ENCODE measurements around the gene MST1.

MST1 gene

DNA sequence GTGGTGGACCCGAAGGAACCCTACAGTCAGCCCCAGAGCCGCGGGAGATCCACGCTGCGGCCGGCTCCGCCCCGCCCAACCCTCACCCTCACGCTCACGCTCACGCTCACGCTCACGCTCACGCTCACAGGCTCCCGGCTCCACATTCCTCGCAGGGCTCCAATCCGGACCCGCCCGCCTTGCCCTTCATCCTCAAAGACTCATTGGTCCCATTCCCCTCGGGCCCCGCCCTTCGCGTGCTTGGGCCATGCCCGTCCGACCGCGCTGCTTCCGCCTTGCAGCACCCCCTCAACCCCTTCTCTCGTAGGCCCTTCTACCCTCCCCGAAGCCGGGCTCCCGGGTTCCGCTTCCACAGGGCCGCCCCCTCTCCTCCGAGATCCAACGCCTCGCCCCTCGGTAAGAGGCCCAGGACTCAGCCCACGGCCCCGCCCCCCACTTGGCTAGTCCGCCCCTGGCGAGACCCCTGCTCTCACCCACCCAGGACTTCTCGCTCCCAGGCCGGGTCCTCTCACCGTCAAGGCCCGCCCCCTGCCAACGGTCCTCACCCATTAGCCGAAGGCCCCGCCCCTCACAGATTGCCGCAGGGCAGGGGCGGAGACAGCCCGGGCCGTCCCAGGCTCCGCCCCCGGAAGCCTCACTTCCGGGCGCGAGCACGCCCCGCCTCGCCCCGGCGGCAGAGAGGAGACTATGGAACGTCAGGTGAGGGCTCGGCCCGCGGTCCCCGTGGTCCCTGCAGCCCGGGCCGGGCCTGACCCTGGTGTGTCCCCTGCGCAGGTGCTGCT lies 15.4 kb downstream of the MST1 start, which contains the start of gene APEH:
APEH (plus strand) TSS at position 637 of the 782 bp plus-strand sequence; CDS start at position 688, 51 bp downstream.
- no peak for DNase-seq

DNA sequence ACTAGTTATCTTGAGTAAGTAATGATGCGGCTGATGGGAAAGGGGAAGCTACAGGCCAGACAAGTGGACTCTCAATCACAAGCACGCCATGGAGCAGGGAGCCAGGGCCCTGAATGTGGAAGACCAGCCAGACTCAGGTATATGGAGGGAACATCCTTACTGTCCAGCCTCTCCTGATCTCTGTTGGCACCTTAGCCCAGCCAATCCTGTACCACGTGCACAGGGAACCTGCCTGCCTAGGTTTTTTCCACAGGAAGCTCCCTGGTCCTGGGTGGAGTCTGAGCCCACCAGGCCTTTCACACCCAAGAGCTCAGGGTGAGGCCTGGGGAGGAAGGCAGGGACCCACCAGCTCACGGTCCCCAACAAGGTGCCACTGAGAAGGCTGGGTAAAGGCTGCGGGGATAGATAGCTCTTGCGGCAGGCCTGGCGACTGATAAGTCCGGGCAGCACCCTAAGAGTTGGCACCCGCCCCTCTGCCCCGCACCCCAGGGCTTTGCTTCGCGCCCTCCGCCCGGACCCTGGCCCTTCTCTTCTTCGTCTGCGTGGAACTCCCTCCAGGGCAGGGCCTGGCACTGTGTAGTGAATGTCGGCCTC lies 16.1 kb downstream of the MST1 start:
- no peak for DNase-seq

DNA sequence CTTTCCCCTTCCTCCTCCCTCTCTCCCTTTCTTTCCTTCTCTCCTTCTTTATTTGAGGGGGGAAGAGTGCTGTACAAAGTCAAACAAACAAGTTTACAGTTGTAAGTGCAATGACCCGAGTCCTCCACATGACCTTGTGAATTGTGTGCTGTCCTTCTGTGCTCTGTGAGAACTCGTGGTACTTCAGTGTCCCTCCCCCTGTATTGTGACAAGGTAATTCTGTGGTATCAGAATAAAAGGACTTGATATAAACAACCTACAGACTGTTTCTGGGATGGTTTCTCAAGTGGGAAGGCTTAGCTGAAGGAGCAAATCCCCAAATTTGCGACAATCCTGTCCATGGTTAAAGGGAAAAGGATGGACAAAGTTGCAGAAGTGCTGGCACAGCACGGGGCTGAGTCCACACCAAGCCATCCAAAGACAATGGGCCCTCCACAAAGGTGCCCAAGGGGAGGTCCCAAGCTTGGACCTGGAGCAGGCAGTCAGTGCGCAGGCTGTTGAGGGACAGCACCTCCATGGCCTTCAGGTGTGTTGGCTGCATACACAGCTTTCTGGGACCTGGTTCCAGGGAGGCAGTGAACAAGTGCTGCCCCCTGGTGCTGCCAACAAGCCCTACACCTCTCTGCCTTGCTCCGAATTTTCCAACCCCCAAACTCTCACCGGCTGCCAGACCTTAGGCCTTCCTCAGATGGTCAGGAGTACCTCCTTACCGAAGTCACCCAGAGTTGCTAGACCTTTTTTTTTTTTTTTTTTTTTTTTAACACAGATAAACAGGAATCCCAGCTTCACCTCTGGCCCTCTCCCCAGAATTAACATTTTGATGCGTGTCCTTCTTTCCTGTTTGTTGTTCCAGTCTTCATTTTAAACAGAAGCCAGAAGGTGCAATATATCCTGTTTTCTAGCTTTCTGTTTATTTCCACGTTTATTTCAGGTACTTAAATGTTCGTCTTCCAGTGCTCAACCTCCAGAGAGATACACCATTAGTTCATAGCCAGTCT lies 17.7 kb downstream of the MST1 start:
- no peak for DNase-seq

DNA sequence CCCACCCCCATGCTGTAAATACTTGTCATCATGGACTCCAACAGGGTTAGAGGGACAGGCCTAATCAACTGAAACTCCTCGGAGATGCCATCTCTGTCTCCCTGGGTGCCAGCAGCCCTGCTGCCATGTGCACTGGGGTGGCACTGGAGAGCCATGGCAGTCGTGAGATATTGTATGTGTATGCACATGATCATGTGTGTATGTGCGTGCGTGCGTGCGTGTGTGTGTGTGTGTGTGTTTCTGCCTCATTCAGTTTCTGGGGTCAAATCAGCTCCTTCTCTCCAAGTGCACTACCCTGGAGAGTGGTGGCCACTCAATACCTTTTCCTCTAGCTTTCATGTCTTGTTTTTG lies 18.4 kb downstream of the MST1 start:
- no peak for DNase-seq

DNA sequence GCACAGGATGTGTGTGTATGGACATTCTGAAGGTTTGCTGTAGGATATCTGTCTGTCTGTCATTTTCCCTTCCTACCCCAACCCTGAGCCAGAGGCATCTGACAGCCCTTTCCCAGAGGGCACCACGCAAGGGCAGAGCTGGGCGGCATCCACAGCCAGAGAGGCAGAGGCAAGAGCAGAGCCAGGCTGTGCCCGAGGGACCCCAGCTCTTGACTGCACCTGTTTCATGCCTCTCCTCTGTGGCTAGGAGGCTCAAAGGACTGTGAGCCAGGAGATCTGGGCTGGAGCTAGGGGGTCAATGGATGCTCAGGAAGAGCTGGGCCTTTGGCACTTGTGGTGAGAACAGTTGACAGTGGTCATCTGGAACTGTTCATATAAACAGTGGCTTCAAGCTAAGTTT lies 19.9 kb downstream of the MST1 start:
- no peak for DNase-seq

DNA sequence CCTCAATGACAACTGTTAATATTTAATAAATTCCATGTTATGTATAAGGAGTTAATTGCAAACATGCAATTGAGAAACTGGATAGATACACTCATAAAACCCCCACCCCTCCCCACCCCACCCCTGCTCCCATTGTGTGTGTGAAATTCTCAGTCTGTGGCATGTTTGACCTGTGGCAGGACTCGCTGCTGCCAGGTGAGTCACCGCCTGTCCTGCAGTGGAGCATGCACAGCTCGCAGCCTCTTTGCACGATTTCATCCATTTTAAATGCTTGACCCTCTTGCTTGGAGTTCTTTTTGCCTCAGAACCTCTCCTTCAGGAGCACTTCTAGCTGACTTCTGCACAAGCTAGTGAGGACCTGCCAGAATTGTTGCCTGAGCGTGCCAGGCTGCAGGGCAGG lies 20.4 kb downstream of the MST1 start:
- DNase-seq = no peak

DNA sequence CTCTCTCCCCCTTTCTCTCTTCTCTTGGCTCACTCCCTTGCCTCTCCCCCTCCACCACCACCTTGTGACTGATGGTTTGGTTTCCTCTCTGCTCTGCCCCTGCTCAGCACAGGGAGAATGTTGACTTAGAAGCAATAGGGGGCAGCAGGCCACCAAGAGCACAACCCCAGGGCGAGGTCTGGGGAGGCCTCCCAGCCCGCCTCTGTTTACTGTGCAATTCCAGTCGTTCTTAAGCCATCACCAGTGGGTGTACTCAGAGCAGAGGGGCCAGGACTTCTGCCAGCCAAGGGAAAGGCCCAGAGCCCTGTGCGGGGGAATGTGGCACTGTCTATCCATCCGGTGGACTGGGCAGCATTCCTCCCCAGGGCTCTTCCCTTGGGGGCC lies 20.9 kb downstream of the MST1 start:
- no peak for DNase-seq

DNA sequence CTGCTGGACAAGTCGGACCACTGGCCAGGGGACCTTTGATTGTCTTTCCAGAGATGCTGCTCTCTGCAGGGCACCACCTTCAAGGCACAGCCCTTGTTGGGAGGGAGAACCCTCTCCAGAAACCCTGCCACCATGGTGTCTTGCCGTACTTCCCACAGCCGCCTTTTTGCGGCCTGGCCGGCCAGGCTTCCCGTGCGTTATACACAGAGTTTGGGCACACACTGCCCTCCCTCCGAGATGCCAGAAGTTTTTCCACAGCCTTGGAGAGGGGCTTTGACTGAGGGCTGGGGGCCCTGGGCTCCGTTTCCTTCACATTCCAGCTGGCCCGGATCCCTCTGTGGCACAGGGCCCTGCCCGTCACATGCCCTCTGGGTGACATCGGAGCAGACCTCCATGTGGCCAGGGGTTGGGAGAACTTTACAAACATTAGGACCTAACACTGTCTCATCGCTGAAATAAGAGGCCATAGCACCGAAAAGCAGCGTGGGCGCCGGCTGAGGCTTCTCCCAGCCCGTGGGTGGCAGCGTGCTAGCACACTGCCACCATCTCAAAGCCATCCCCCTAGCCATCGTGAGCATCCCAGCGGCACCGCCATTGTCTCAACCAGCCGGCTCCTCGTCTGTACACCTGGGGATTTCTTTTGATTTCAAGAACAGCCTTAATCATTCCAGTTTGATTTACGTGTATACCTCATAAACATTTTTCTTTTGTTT lies 21.4 kb downstream of the MST1 start:
- no peak for DNase-seq

DNA sequence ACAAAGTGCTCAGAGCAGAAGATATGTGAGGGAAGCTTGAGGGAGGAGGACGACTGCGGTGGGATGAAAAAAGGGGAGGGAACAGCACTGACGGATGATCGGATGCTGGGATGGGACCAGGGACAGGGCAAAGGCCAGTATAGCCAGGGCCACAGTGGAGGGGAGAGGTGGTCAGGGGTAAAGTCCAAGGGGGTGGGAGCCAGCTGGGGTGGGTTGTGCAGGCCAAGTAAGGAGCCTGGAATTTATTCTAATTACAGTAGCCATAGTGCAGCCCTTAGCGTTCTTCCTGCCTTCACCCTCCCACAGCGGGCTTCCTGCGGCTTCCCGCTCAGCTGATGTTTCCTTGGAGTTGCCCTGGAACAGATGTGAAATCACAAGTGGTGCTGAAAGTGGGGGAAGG lies 22.7 kb downstream of the MST1 start:
- no peak for DNase-seq

DNA sequence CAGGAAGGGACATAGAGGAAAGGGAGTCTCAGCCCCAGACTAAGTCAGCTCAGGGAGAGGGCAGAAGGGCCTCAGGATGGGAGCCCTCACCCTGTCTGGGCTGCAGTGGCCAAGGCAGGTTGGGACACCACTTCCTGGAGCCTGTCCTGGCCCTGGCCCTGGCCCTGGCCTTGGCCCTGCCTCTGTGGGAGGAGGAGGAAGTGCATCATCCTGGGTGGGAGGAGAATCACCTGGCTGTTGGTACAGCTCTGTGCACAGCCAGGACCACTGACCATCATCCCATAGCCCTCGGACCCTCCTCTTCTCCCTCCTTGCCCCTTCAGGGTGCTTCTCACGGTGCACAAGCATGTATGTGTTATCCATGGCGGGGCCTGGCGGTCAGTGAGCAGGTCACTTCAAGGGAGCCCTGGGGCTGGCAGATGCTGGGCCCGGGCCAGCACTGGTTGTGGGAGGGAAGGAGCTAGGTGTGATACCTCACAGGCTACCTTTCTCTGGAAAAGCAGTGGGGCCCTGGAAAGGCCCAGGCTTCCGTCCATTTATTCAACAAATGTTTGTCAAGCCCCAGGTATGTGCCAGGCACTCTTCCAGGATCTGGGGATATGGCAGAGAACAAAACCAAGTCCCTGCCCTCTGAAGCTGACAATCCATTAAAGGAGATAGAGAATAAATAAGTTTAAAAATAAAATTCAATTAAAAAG lies 23.3 kb downstream of the MST1 start:
- DNase-seq = no peak

DNA sequence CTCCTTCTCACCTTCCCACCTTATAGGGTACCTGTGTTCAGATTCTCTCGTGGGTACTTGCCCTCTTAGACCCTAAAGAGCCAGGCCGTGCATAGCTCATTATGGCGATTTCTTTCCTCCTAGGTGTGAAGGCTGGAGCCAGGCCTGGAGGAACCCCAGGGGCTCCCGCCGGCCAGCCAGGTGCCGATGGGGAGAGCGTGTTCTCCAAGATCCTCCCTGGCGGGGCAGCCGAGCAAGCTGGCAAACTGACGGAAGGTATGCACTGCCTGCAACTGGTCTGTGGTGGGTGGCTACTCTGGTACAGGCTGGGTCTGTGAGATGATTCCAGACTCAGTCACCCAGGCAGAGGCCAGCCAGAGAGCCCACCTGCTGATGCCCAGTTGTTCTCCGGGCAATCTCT lies 25.0 kb downstream of the MST1 start:
- no peak for DNase-seq

DNA sequence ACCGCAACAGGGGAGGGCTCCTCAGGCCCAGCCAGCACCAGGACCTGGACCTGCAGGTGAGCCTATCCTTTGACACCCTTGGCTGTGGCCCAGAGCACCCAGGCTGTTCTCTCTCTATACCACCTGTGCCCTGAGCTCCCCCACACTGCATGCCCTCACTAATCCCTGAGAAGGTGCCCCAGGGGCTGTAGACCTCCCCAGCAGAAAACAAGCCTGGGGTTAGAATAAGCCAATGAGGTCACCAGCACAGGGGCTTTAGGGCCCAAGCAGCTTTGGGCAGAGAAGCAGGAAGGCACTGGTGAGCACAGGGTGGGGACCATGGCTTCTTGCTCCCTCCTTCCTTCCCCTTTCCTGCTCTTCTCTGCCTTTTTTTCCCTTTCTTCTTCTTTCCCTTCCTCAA lies 25.4 kb downstream of the MST1 start:
- no peak for DNase-seq

DNA sequence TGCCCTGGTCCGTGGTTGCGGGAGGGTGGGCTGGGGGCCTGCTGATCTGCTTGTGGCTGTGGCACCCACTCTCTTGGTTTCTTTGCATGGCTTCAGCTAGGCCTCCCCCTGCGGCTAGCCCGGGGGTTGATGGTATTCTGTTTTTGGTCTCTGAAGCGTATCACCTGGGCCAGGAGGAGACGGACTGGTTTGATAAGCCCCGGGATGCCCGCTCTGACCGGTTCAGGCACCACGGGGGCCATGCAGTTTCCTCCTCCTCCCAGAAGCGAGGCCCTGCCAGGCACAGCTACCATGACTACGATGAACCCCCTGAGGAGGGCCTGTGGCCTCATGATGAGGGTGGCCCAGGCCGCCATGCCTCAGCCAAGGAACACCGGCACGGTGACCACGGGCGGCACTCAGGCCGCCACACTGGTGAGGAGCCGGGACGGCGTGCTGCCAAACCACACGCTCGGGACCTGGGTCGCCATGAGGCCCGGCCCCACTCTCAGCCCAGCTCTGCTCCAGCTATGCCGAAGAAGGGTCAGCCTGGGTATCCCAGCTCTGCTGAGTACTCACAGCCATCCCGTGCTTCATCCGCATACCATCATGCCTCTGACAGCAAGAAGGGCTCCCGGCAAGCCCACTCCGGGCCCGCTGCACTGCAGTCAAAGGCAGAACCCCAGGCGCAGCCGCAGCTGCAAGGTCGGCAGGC lies 26.4 kb downstream of the MST1 start:
- no peak for DNase-seq

DNA sequence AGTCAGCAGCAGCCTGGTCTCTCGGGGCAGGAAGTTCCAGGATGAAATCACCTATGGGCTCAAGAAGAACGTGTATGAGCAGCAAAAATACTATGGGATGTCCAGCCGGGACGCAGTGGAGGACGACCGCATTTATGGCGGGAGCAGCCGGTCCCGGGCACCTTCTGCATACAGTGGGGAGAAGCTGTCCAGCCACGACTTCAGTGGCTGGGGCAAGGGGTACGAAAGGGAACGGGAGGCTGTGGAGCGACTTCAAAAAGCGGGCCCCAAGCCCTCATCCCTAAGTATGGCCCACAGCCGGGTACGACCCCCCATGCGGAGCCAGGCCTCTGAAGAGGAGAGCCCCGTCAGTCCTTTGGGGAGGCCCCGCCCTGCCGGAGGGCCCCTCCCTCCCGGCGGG lies 27.3 kb downstream of the MST1 start:
- DNase-seq = no peak

DNA sequence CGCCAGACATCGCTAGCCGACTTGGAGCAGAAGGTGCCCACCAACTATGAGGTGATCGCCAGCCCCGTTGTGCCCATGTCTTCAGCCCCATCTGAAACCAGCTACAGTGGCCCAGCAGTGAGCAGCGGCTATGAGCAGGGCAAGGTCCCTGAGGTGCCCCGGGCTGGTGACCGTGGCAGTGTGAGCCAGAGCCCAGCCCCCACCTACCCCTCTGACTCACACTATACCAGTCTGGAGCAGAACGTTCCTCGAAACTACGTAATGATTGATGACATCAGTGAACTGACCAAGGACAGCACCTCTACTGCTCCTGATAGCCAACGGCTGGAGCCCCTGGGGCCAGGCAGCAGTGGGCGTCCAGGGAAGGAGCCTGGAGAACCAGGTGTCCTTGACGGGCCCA lies 28.0 kb downstream of the MST1 start:
- DNase-seq = no peak

DNA sequence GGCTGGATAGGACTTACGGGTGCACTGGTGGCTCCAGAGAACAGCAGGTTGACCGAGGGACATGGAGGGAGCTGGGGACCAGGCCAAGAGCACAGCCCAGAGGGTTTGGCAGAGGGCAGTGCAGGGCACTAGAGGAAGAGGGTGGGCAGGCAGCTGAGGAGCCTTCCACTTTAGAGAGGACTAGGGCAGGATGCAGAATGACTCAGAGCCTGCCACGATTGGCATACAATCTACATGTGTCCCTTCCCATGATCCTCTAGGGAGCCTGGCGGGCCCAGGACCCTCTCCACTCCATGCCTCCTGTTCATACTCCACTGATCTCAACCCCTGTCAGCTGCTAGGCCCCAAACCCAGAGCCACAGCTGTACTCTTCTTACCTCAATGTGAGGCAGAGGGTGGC lies 29.5 kb downstream of the MST1 start:
- DNase-seq = no peak

DNA sequence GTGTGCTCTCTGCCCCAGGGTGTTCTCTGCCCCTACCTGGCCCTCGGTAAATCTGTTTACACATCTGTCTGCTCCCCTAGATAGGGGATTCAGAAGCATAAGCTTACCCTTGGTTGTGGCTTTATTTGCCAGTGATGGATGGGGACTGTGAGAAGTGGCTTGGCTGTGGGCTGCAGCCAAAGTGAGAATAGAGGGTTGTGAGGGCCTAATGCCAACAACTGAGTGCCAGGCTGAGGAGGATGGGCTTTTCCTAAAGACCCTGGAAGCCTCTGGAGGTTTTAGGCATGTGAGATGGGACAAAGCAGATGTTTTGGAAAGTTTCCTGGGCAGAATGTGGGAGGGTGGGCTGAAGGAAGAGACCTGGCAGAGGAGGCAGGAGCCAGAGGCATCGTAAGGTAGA lies 30.6 kb downstream of the MST1 start:
- no peak for DNase-seq

DNA sequence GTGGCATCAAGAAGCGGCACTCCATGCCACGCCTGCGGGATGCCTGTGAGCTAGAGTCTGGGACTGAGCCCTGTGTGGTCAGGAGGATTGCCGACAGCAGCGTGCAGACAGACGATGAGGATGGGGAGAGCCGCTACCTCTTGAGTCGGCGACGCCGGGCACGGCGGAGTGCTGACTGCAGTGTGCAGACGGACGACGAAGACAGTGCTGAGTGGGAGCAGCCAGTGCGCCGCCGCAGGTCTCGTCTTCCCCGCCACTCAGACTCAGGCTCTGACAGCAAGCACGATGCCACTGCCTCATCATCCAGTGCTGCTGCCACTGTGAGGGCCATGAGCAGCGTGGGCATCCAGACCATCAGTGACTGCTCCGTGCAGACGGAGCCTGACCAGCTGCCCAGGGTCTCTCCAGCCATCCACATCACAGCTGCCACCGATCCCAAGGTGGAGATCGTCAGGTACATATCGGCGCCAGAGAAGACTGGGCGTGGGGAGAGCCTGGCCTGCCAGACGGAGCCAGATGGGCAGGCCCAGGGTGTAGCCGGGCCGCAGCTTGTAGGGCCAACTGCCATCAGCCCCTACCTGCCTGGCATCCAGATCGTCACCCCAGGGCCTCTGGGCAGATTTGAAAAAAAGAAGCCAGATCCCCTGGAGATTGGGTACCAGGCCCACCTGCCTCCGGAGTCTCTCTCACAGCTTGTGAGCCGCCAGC lies 31.9 kb downstream of the MST1 start:
- no peak for DNase-seq

DNA sequence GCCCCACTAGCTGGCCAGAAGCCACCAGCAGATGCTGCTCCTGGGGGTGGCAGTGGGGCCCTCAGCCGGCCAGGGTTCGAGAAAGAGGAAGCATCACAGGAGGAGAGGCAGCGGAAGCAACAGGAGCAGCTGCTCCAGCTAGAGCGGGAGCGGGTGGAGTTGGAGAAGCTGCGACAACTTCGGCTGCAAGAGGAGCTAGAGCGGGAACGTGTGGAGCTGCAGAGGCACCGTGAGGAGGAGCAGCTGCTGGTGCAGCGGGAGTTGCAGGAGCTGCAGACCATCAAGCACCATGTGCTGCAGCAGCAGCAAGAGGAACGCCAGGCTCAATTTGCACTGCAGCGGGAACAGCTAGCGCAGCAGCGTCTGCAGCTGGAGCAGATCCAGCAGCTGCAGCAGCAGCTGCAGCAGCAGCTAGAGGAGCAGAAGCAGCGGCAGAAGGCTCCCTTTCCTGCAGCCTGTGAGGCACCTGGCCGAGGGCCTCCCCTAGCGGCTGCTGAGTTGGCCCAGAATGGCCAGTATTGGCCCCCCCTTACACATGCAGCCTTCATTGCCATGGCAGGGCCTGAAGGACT lies 32.6 kb downstream of the MST1 start:
- DNase-seq = no peak

DNA sequence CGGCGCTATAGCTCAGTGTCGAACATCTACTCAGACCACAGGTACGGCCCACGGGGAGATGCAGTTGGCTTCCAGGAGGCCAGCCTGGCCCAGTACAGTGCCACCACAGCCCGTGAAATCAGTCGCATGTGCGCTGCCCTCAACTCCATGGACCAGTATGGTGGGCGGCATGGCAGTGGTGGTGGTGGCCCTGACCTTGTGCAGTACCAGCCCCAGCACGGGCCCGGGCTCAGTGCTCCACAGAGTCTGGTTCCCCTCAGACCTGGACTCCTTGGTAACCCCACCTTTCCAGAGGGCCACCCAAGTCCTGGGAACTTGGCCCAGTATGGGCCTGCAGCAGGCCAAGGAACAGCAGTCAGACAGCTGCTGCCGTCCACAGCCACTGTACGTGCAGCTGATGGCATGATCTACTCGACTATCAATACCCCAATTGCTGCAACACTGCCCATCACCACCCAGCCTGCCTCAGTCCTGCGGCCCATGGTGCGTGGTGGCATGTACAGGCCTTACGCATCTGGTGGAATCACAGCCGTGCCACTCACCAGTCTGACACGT lies 33.5 kb downstream of the MST1 start:
- DNase-seq = no peak

Measured in NCI-H2227 treated with DMSO at 0.1 percent for 48 hours (cell line).